ENCODE measurements around the gene GRIA3.
A peak's percentile ranks its signal among the peaks of the same experiment; 100 is the strongest.

The GRIA3 gene

GRCh38 chrX:123184219-123184865 is at the start of gene GRIA3:
Gene GRIA3 (plus strand): TSS chrX:123184278. CDS start chrX:123184536, 258 bp downstream.
- no peak for DNase-seq

- no peak for DNase-seq
Observed at GRCh38 chrX:123138473-123138872, 45.6 kb upstream of the GRIA3 start.

GRCh38 chrX:123140454-123140853 is 43.6 kb upstream of the GRIA3 start:
- DNase-seq: no peak

GRCh38 chrX:123140904-123141303 is 43.2 kb upstream of the GRIA3 start:
- no peak for DNase-seq

- DNase-seq: no peak
Observed at GRCh38 chrX:123153846-123154335, 30.2 kb upstream of the GRIA3 start.

GRCh38 chrX:123155327-123155726 is 28.8 kb upstream of the GRIA3 start:
- DNase-seq: no peak

GRCh38 chrX:123157586-123157985 is 26.5 kb upstream of the GRIA3 start:
- no peak for DNase-seq

GRCh38 chrX:123159403-123159802 is 24.7 kb upstream of the GRIA3 start:
- DNase-seq: no peak

- no peak for DNase-seq
Observed at GRCh38 chrX:123167621-123168020, 16.5 kb upstream of the GRIA3 start.

- no peak for DNase-seq
Observed at GRCh38 chrX:123169247-123169901, 14.7 kb upstream of the GRIA3 start.

- no peak for DNase-seq
Observed at GRCh38 chrX:123170546-123170945, 13.5 kb upstream of the GRIA3 start.

GRCh38 chrX:123171781-123172180 is 12.3 kb upstream of the GRIA3 start:
- DNase-seq: no peak

- DNase-seq: no peak
Observed at GRCh38 chrX:123172869-123173268, 11.2 kb upstream of the GRIA3 start.

- peak; percentile 4 for DNase-seq
Observed at GRCh38 chrX:123173833-123174232, 10.2 kb upstream of the GRIA3 start.

- no peak for DNase-seq
Observed at GRCh38 chrX:123175366-123176122, 8.5 kb upstream of the GRIA3 start.

GRCh38 chrX:123181233-123181914 is 2.7 kb upstream of the GRIA3 start:
- DNase-seq: no peak

- DNase-seq: no peak
Observed at GRCh38 chrX:123184866-123185276, 793 bp downstream of the GRIA3 start.

GRCh38 chrX:123185721-123186120 is 1.6 kb downstream of the GRIA3 start:
- no peak for DNase-seq

GRCh38 chrX:123186801-123187200 is 2.7 kb downstream of the GRIA3 start:
- no peak for DNase-seq

GRCh38 chrX:123188081-123188480 is 4.0 kb downstream of the GRIA3 start:
- DNase-seq: no peak

- no peak for DNase-seq
Observed at GRCh38 chrX:123189338-123189737, 5.3 kb downstream of the GRIA3 start.

GRCh38 chrX:123190096-123190495 is 6.0 kb downstream of the GRIA3 start:
- DNase-seq: no peak

GRCh38 chrX:123193101-123193500 is 9.0 kb downstream of the GRIA3 start:
- DNase-seq: no peak

Measured in NCI-H146 (cell line).